ENCODE measurements around the gene OR2AE1.

The OR2AE1 gene

DNA sequence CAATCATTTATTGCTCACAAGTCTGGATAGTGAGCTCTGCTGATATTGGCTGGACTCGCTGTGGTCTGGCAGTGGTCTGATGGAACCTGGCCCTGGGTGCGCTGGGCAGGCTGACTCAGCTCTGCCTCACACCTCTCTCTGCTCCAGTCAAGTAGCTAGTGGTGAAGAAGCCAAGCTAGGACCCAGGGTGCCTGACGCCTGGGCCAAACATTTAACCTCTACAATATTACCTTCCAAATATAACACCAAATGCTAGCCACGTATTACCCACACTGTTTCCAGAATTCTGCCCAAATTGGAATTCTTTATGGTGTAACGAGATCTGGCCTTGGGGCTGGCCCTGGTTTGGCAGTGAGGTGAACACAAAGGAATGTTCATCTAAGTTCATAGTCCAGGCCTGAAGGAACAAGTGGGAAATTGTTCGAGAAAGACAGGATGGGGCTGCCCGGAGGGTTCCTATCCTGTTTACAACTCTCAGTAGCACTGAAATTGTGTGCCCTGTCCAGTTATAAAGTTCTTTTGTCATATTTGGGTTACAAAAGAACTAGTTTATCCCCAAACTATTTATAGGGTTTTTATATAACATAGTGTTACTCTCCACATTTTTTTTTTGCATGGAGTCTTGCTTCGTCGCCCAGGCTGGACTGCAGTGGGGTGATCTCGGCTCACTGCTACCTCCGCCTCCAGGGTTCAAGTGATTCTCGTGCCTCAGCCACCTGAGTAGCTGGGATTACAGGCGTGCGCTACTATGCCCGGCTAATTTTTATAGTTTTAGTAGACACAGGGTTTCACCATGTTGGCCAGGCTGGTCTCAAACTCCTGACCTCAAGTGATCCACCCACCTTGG is 16.3 kb downstream of the OR2AE1 start:
- DNase-seq (ENCODE audit: low read depth in 1 of 2, low spot score in 1 of 2): no peak

DNA sequence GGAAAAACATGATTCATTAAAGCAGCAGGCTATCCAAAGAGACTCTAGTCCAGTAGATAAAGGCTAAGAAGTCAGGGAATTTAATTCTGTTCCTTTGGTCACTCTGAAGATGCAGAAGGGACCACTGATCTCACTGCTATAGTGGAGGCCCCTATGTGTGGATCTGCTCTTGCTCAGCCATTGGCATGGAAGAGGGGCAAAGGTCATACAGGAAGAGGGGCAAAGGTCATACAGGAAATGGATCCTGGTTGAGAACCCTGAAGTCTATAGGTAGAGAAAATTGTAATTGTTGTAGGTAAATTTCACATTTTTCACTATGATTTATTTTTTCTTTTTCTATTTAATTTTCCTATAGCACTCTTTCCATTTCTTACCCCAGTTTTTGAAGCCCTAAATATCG is 21.6 kb downstream of the OR2AE1 start:
- no peak for DNase-seq (ENCODE audit: low read depth in 1 of 2, low spot score in 1 of 2)

DNA sequence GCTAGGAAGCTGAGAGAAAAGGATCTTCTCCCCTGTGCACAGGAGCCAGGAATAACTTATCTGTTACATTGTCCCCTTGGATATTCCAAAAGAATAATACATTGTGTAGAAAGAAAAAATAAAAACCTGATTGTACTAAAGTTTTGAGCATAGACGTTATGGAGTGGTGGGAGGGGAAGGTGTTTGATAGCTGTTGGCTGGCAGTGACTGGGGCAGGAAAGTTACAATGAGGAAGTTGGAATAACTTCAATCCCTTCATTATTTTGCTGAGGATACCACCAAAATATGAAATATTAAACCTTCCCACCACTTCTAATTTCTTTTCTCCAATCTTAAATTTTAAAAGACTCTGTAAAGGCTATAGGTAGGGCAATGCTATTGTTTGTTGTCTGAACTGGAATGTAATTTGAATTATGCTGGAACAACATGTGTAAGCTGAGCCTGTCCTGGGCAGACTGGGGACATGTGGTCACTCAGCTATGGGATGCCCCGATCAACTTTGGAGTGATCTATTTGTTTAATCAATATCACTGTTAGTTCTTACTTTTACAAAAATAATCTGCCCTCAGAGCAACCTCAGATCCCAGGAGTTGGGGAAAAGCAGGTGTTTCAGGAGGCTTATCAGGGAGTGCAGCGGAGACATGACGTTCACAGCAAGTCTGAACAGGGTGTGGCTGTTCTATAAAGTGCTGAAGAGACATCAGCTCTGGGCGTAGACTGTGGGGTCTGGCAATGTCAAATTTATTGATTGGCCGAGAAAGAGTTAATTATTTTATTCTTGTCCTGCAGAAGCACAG is 28.2 kb downstream of the OR2AE1 start:
- DNase-seq (ENCODE audit: low read depth in 1 of 2, low spot score in 1 of 2): no peak

DNA sequence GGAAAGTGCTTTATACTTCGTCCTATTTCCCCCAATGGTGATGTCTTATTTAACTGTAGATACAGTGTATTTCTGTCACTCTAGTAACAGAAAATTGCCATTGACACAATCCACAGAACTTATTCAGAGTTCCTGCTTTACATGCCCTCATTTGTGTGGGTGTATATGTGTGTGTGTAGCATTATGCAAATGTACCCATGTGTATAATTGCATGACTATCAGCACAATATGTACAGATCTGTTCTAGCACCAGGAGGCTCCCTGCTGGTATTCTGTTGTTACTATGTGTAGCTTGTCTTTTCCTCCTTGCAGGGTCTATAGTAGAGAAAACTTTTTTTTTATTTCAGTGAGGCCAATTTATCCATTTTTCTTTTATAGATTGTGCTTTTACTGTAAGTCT is 32.5 kb downstream of the OR2AE1 start:
- DNase-seq (ENCODE audit: low read depth in 1 of 2, low spot score in 1 of 2): no peak

GRCh38 chr7:99843808-99844207 is 33.0 kb downstream of the OR2AE1 start:
- DNase-seq (ENCODE audit: low read depth in 1 of 2, low spot score in 1 of 2): no peak

DNA sequence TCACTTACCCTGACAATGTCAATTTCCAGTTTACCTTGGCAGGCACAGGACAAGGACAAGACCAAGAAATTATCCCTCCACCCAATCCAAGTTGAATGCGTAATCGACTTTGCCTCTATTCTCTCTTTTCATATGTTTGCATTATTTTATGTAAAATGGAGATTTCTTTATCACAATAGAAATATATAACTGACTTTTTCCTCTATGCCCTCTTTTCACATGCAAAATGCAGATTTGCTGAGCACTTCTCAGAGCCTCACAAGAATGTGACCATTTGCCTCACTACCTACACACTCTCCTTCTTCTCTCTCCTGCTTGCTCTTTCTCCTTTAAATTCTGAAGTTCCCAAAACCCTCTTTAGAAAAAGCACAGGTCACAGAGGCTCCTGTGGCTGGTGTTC is 33.9 kb downstream of the OR2AE1 start:
- no peak for DNase-seq (ENCODE audit: low read depth in 1 of 2, low spot score in 1 of 2)

DNA sequence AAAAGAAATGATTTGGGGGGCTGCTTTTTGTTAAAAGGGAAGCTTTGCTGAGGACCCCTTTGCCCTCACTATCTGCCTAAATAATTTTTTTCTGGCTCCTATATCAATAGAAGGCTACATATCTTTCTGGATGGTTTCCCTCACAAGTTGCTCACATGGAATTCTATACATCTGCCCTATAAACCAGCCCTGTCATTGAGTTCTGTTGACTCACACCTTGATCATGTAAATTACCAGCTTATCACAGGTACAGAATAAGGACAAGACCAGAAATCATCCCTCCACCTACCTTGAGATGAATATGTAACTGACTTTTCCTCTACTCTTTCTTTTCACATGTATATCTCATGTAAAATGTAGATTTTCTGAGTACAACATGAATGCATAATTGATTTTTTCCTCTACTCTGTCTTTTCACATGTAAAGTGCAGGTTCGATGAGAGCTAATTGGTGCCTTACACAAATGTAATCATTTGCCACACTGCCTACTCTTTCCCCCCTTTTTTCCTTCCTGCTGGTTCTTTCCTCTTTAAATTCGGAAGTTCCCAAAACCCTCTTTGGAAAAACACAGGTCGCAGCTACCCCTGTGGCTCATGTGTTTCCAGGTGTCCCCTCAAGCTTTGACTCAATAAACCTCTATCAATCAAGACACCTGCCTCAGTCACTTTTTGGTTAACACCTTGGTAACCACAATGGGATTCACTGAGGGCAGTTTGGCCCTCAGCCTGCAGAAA is 36.5 kb downstream of the OR2AE1 start:
- no peak for DNase-seq (ENCODE audit: low read depth in 1 of 2, low spot score in 1 of 2)

GRCh38 chr7:99839287-99840021 is 37.4 kb downstream of the OR2AE1 start:
- DNase-seq (ENCODE audit: low read depth in 1 of 2, low spot score in 1 of 2): no peak

DNA sequence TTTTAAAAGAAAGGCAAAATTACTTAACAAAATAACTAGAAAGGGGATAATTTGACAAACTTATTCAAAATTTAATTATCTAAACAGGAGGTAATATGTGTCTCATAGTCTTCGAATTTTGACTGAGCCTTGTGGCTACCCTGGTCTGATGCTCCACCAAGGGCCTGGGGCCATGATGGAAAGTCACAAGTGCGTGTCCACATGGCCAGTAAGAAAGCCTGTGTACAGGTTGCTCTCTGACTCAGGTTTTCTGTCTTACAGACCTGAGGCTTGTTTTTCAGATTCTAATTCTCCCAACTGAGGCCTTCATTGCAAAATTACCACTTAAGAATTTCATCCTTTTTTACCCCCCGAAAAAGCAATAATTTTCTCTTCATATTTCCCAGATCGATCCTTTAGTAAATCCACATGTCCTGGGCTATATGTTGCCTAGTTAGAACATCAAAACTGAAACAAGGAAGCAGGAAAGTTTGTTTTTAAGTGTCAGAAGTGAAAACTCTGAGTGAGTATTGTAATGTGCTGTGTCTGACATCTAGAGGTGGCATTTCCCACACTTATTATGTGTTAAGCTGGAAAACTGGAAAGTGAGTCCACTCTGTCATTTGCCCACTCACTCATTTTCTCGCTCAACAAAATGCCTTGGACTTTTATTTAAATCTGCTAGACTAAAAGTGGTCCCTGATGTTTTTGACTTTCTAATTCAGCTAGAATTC is 39.0 kb downstream of the OR2AE1 start:
- DNase-seq (ENCODE audit: low read depth in 1 of 2, low spot score in 1 of 2): no peak

- no peak for DNase-seq (ENCODE audit: low read depth in 1 of 2, low spot score in 1 of 2)
Observed at GRCh38 chr7:99835189-99835588, 41.6 kb downstream of the OR2AE1 start.

DNA sequence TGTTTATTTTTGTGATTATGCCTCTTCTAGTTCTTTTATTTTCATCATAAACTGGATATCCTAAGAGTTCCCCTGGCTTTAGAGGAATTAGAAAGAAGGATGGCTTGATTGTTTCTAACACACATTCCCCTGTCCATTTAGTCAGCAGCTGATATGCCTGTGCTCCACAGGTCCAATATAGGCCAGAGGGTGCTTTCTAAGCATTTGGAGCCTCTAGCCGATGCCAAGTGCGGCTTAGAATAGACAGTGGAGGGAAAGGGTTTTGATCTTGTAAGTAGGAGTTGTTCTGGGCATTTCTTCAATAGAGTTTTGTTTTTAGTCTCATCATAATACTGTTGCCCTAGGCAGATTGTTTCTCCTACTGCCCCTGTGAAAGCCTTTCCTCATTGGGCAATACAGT is 42.5 kb downstream of the OR2AE1 start:
- no peak for DNase-seq (ENCODE audit: low read depth in 1 of 2, low spot score in 1 of 2)

- DNase-seq (ENCODE audit: low read depth in 1 of 2, low spot score in 1 of 2): no peak
Observed at GRCh38 chr7:99833289-99833877, 43.5 kb downstream of the OR2AE1 start.

DNA sequence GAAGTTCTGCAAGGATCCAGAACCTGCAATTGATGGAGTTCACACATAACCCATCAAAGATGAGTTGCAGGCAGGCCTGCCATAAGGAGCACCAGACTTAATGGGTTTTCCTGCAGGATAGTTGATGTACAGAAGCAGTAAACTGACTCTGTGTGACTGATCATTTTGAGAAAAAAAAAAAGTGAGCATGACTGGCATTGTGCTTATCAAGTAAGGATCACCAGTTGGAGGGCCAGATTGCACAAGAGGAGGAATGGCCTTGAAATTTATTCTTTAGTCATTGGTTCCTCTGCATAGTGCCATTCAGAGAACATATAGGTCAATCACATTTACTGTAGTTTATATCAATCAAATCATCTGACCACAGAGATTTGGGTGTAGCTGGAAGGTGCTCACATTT is 45.2 kb downstream of the OR2AE1 start:
- no peak for DNase-seq (ENCODE audit: low read depth in 1 of 2, low spot score in 1 of 2)

GRCh38 chr7:99829524-99830160 is 47.2 kb downstream of the OR2AE1 start:
- no peak for DNase-seq (ENCODE audit: low read depth in 1 of 2, low spot score in 1 of 2)

GRCh38 chr7:99828811-99829210 is 48.0 kb downstream of the OR2AE1 start:
- no peak for DNase-seq (ENCODE audit: low read depth in 1 of 2, low spot score in 1 of 2)

DNA sequence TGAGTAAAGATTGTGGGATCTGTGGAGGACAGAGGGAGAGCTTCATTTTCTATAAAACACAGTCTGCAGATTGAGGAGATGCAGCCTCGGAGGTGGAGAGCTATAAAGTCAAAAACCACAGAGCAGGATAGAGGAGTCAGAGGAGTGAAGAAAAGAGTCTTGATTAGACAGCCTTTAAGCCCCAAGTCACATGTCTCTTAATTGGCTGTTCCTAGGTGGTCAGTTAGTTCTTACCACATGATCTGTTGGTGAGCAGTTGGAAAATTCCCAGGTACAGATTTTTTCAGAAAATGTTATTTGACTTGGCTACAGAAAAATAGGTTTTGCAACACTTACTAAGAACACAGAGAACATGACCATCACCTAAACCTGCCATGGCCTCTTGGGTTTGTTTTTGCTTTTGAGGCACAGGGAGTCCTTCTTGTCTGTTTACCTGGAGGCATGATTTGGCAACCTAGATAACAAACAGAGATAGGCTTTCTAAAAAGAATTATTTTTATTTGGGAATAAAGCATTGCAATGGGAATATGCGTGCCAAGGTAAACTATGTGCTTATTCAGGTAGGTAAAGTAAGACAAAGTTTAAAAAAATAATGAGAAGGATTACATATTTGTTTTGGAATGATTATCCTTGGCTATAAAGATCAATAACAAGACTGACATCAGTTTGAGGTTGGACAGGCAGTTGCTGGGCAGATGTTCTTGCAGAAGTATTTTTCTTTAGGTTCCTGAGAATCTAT is 49.6 kb downstream of the OR2AE1 start:
- DNase-seq (ENCODE audit: low read depth in 1 of 2, low spot score in 1 of 2): no peak

Measured in stimulated activated CD4-positive, alpha-beta T cell treated with anti-CD3 and anti-CD28 coated beads, Interleukin-15, amount 100 ng/mL, for 1 hour (primary cell).